SK-N-SH treated with all-trans-retinoic acid at 6 μM for 48 hours (cell line): Measurements from ENCODE around the gene THAP12.

ENCODE experiments used
- ATAC-seq: fragments of 200-7000 bp; cut with Tn5 transposase; 3 replicates; pipeline ENCODE4 v1.9.1; 2020; ENCODE audit warnings: mild to moderate bottlenecking, moderate library complexity
- ARNTL ChIP-seq: fragments of 450-650 bp; formaldehyde crosslinking; IDR thresholded peaks from 2 replicates; pipeline ENCODE4 v1.5.0; 2020; ENCODE audit warnings: low read depth, mild to moderate bottlenecking, moderate library complexity, borderline replicate concordance
- BACH2 ChIP-seq: fragments of 250-450 bp; sonication (Bioruptor Pico); IDR thresholded peaks from 2 replicates; pipeline ENCODE4 v1.9.0; 2021; ENCODE audit warnings: mild to moderate bottlenecking, borderline replicate concordance
- CSDC2 ChIP-seq: fragments of 250-450 bp; sonication (Bioruptor Pico); IDR thresholded peaks from 2 replicates; pipeline ENCODE4 v1.5.0; 2020; ENCODE audit warnings: mild to moderate bottlenecking, moderate library complexity
- ESRRG ChIP-seq: fragments of 250-450 bp; sonication (Bioruptor Pico); IDR thresholded peaks from 2 replicates; pipeline ENCODE4 v1.6.1; 2021; ENCODE audit warnings: mild to moderate bottlenecking
- GLIS3 ChIP-seq: fragments of 250-450 bp; sonication (Bioruptor Pico); IDR thresholded peaks from 2 replicates; pipeline ENCODE4 v1.5.0; 2020; ENCODE audit warnings: mild to moderate bottlenecking, moderate library complexity
- ISL1 ChIP-seq: fragments of 250-450 bp; sonication (Bioruptor Pico); IDR thresholded peaks from 2 replicates; pipeline ENCODE4 v2.1.2; 2022; ENCODE audit warnings: mild to moderate bottlenecking, moderate library complexity
- OSR1 ChIP-seq: fragments of 250-450 bp; sonication (Bioruptor Pico); IDR thresholded peaks from 2 replicates; pipeline ENCODE4 v1.8.0; 2022; ENCODE audit warnings: moderate library complexity, mild to moderate bottlenecking, inconsistent platforms
- PPARA ChIP-seq: fragments of 250-450 bp; sonication (Bioruptor Pico); IDR thresholded peaks from 2 replicates; pipeline ENCODE4 v1.5.0; 2020; ENCODE audit warnings: mild to moderate bottlenecking, borderline replicate concordance
- RARB ChIP-seq: fragments of 250-450 bp; sonication (Bioruptor Pico); IDR thresholded peaks from 2 replicates; pipeline ENCODE4 v1.8.0; 2021; ENCODE audit warnings: mild to moderate bottlenecking, moderate library complexity
- SNAI2 ChIP-seq: fragments of 250-450 bp; sonication (Bioruptor Pico); IDR thresholded peaks from 2 replicates; pipeline ENCODE4 v1.5.0; 2020; ENCODE audit warnings: mild to moderate bottlenecking, moderate library complexity
- TCF4 ChIP-seq: fragments of 250-450 bp; sonication (Bioruptor Pico); IDR thresholded peaks from 2 replicates; pipeline ENCODE4 v1.8.0; 2021; ENCODE audit warnings: mild to moderate bottlenecking, moderate library complexity, borderline replicate concordance
- TOX ChIP-seq: fragments of 250-450 bp; sonication (Bioruptor Pico); IDR thresholded peaks from 2 replicates; pipeline ENCODE4 v1.8.0; 2021; ENCODE audit warnings: mild to moderate bottlenecking, moderate library complexity, borderline replicate concordance
- ZC3H10 ChIP-seq: fragments of 250-450 bp; sonication (Bioruptor Pico); IDR thresholded peaks from 2 replicates; pipeline ENCODE4 v1.5.1; 2021; ENCODE audit warnings: mild to moderate bottlenecking, moderate library complexity
- ZFP3 ChIP-seq: fragments of 250-450 bp; sonication (Bioruptor Pico); IDR thresholded peaks from 2 replicates; pipeline ENCODE4 v1.5.0; 2020; ENCODE audit warnings: mild to moderate bottlenecking, moderate library complexity
- ZFP30 ChIP-seq: fragments of 450-650 bp; formaldehyde crosslinking; IDR thresholded peaks from 2 replicates; pipeline ENCODE4 v1.5.0; 2022; ENCODE audit warnings: mild to moderate bottlenecking, moderate library complexity
- ZNF565 ChIP-seq: fragments of 450-650 bp; formaldehyde crosslinking; conservative IDR thresholded peaks from 2 replicates; pipeline ENCODE4 v1.5.0; 2020; ENCODE audit warnings: low read depth, mild to moderate bottlenecking, moderate library complexity
- ZNF70 ChIP-seq: fragments of 450-650 bp; formaldehyde crosslinking; IDR thresholded peaks from 2 replicates; pipeline ENCODE4 v1.5.0; 2020; ENCODE audit warnings: mild to moderate bottlenecking, moderate library complexity
- ZNF8 ChIP-seq: fragments of 450-650 bp; formaldehyde crosslinking; IDR thresholded peaks from 2 replicates; pipeline ENCODE4 v1.5.0; 2020; ENCODE audit warnings: mild to moderate bottlenecking, moderate library complexity
- TF ChIP-seq, protein P1 (sequence below): fragments of 250-450 bp; sonication (Bioruptor Pico); IDR thresholded peaks from 2 replicates; pipeline ENCODE4 v1.5.0; 2020; ENCODE audit warnings: mild to moderate bottlenecking, moderate library complexity
- TF ChIP-seq, protein P2 (sequence below): fragments of 250-450 bp; sonication (Bioruptor Pico); IDR thresholded peaks from 2 replicates; pipeline ENCODE4 v1.5.1; 2020; ENCODE audit warnings: low read depth, mild to moderate bottlenecking, moderate library complexity
- TF ChIP-seq, protein P3 (sequence below): fragments of 250-450 bp; sonication (Bioruptor Pico); IDR thresholded peaks from 2 replicates; pipeline ENCODE4 v1.8.0; 2020; ENCODE audit warnings: mild to moderate bottlenecking, moderate library complexity, borderline replicate concordance
- TF ChIP-seq, protein P4 (sequence below): fragments of 250-450 bp; sonication (Bioruptor Pico); IDR thresholded peaks from 2 replicates; pipeline ENCODE4 v1.5.1; 2021; ENCODE audit warnings: mild to moderate bottlenecking, moderate library complexity
- TF ChIP-seq, protein P5 (sequence below): fragments of 250-450 bp; sonication (Bioruptor Pico); IDR thresholded peaks from 2 replicates; pipeline ENCODE4 v1.8.0; 2021; ENCODE audit warnings: low read depth, mild to moderate bottlenecking, moderate library complexity, borderline replicate concordance

Gene THAP12

DNA sequence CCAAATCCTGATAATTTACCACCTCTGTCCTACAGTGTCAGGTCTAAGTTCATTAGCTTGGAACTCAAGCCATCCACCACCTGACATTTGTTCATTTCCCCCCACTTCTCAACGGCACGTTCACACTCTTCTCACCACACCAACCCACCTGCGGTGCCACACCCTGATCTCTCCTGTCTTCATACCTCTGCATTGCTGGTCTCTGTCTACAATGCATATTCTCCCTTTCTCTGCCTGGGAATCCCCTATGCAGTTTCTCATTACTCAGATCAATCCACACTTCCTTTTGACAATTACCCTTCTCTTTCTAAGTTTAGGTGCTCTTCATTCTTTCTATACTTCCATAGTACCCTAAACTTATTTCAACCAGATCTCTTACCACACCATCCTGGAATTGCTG, 43.4 kb upstream of the THAP12 start:
- no peak for ATAC-seq
- TF ChIP-seq, protein P1, sequence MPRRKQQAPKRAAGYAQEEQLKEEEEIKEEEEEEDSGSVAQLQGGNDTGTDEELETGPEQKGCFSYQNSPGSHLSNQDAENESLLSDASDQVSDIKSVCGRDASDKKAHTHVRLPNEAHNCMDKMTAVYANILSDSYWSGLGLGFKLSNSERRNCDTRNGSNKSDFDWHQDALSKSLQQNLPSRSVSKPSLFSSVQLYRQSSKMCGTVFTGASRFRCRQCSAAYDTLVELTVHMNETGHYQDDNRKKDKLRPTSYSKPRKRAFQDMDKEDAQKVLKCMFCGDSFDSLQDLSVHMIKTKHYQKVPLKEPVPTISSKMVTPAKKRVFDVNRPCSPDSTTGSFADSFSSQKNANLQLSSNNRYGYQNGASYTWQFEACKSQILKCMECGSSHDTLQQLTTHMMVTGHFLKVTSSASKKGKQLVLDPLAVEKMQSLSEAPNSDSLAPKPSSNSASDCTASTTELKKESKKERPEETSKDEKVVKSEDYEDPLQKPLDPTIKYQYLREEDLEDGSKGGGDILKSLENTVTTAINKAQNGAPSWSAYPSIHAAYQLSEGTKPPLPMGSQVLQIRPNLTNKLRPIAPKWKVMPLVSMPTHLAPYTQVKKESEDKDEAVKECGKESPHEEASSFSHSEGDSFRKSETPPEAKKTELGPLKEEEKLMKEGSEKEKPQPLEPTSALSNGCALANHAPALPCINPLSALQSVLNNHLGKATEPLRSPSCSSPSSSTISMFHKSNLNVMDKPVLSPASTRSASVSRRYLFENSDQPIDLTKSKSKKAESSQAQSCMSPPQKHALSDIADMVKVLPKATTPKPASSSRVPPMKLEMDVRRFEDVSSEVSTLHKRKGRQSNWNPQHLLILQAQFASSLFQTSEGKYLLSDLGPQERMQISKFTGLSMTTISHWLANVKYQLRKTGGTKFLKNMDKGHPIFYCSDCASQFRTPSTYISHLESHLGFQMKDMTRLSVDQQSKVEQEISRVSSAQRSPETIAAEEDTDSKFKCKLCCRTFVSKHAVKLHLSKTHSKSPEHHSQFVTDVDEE (CRISPR knock-in tag): no peak
- TF ChIP-seq ESRRG (CRISPR knock-in tag) (no peak), SNAI2 (CRISPR knock-in tag) (no peak), ZNF70 (CRISPR knock-in tag) (no peak), ZFP3 (CRISPR knock-in tag) (no peak), RARB (CRISPR knock-in tag) (no peak), PPARA (CRISPR knock-in tag) (no peak), OSR1 (no peak), ZFP30 (no peak), CSDC2 (no peak), ZNF8 (no peak), ISL1 (CRISPR knock-in tag) (no peak), GLIS3 (CRISPR knock-in tag) (no peak), ZNF565 (CRISPR knock-in tag) (no peak), BACH2 (CRISPR knock-in tag) (no peak), ARNTL (CRISPR knock-in tag) (no peak)
- TF ChIP-seq, protein P2, sequence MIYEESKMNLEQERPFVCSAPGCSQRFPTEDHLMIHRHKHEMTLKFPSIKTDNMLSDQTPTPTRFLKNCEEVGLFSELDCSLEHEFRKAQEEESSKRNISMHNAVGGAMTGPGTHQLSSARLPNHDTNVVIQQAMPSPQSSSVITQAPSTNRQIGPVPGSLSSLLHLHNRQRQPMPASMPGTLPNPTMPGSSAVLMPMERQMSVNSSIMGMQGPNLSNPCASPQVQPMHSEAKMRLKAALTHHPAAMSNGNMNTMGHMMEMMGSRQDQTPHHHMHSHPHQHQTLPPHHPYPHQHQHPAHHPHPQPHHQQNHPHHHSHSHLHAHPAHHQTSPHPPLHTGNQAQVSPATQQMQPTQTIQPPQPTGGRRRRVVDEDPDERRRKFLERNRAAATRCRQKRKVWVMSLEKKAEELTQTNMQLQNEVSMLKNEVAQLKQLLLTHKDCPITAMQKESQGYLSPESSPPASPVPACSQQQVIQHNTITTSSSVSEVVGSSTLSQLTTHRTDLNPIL: no peak
- TF ChIP-seq, protein P3, sequence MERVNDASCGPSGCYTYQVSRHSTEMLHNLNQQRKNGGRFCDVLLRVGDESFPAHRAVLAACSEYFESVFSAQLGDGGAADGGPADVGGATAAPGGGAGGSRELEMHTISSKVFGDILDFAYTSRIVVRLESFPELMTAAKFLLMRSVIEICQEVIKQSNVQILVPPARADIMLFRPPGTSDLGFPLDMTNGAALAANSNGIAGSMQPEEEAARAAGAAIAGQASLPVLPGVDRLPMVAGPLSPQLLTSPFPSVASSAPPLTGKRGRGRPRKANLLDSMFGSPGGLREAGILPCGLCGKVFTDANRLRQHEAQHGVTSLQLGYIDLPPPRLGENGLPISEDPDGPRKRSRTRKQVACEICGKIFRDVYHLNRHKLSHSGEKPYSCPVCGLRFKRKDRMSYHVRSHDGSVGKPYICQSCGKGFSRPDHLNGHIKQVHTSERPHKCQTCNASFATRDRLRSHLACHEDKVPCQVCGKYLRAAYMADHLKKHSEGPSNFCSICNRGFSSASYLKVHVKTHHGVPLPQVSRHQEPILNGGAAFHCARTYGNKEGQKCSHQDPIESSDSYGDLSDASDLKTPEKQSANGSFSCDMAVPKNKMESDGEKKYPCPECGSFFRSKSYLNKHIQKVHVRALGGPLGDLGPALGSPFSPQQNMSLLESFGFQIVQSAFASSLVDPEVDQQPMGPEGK (CRISPR knock-in tag): no peak

DNA sequence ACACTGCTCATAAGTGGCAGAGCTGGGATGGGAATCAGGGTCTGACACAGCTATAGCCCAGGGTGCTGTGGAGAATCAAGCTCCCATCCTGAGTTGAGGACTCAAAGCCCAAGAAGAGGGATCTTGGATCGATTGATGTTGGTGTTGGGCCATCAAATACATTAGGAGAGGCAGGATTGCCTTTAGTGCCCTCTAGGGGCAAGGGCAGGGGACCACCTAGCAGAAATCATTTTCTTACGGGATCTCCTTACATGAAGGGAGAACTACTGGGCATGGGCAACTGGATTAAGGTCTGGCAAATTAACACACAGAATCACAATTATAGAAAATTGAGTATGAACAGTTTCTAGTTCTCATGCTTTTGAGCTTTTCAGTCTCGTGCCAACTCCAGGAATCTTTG, 39.0 kb upstream of the THAP12 start:
- ATAC-seq: no peak

More for the DNA sequence above, 39.0 kb upstream of the THAP12 start:
- no peak for TF ChIP-seq TOX (CRISPR knock-in tag)
- no peak for TF ChIP-seq BACH2 (CRISPR knock-in tag)
- TF ChIP-seq OSR1: no peak
- TF ChIP-seq CSDC2: no peak
- no peak for TF ChIP-seq ZFP30
- no peak for TF ChIP-seq PPARA (CRISPR knock-in tag)
- TF ChIP-seq TCF4 (CRISPR knock-in tag): no peak
- TF ChIP-seq, protein P3 (CRISPR knock-in tag): no peak
- TF ChIP-seq, protein P1 (CRISPR knock-in tag): no peak
- TF ChIP-seq, protein P4, sequence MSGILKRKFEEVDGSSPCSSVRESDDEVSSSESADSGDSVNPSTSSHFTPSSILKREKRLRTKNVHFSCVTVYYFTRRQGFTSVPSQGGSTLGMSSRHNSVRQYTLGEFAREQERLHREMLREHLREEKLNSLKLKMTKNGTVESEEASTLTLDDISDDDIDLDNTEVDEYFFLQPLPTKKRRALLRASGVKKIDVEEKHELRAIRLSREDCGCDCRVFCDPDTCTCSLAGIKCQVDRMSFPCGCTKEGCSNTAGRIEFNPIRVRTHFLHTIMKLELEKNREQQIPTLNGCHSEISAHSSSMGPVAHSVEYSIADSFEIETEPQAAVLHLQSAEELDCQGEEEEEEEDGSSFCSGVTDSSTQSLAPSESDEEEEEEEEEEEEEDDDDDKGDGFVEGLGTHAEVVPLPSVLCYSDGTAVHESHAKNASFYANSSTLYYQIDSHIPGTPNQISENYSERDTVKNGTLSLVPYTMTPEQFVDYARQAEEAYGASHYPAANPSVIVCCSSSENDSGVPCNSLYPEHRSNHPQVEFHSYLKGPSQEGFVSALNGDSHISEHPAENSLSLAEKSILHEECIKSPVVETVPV (CRISPR knock-in tag): no peak
- TF ChIP-seq ZNF8: no peak
- TF ChIP-seq ISL1 (CRISPR knock-in tag): no peak
- TF ChIP-seq ZC3H10 (CRISPR knock-in tag): no peak
- no peak for TF ChIP-seq SNAI2 (CRISPR knock-in tag)
- TF ChIP-seq GLIS3 (CRISPR knock-in tag): no peak
- TF ChIP-seq, protein P5, sequence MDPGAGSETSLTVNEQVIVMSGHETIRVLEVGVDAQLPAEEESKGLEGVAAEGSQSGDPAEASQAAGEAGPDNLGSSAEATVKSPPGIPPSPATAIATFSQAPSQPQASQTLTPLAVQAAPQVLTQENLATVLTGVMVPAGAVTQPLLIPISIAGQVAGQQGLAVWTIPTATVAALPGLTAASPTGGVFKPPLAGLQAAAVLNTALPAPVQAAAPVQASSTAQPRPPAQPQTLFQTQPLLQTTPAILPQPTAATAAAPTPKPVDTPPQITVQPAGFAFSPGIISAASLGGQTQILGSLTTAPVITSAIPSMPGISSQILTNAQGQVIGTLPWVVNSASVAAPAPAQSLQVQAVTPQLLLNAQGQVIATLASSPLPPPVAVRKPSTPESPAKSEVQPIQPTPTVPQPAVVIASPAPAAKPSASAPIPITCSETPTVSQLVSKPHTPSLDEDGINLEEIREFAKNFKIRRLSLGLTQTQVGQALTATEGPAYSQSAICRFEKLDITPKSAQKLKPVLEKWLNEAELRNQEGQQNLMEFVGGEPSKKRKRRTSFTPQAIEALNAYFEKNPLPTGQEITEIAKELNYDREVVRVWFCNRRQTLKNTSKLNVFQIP (CRISPR knock-in tag): no peak
- TF ChIP-seq, protein P2: no peak
